Measurements from ENCODE around the gene EXOC2.

- TF ChIP-seq SIN3A (IDR thresholded peaks at IDR 0.05; ENCODE audit: borderline replicate concordance, insufficient read depth, low read length) = no peak
- TF ChIP-seq TAF1 (IDR thresholded peaks at IDR 0.05; ENCODE audit: borderline replicate concordance, insufficient read depth, low read length) = no peak
- TF ChIP-seq POLR2AphosphoS5 (IDR thresholded peaks at IDR 0.05; ENCODE audit: low read depth, low read length) = no peak
- no peak for TF ChIP-seq REST (IDR thresholded peaks at IDR 0.05; ENCODE audit: insufficient read depth in 1 of 2, low read depth in 2 of 2, low read length in 2 of 2)
- TF ChIP-seq FOXP2 (optimal IDR thresholded peaks at IDR 0.05; ENCODE audit: borderline replicate concordance, extremely low read depth, extremely low read length, insufficient read depth) = no peak
These were observed 79.0 kb downstream of the EXOC2 start for GRCh38 chr6:613981-614380.
